ENCODE results near the gene CFAP61.

Gene CFAP61

GRCh38 chr20:20405623-20406022 is 353.3 kb downstream of the CFAP61 start:
- no peak for DNase-seq

DNA sequence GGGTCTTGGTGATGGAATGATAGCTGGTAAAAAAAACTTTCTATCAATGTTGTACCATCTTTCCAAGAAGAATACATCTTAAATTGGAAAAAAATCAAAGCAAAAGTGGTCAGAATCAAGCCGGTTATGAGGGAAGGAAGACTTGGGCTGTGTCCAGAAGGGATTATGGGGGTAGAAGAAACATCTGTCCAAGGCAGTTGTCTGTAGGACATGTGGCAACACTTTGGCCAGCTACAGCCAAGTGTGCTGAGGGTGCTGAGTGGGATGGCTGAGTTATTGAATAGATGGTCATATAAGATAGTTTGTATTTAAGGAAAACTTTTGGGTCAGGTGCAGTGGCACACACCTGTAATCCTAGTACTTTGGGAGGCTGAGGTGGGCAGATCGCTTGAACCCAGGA is 354.0 kb downstream of the CFAP61 start:
- no peak for DNase-seq

- no peak for DNase-seq
These were observed 355.8 kb downstream of the CFAP61 start for GRCh38 chr20:20407891-20408805.

- no peak for DNase-seq
These were observed 357.0 kb downstream of the CFAP61 start for GRCh38 chr20:20409331-20409730.
